VCaP (cell line): ENCODE data around the gene MTX3.

Experiments used
- H3K27ac ChIP-seq: fragments of 450-650 bp; 2 replicates; pipeline ENCODE4 v1.5.1; 2017
- TF ChIP-seq, protein P1 (sequence below): fragments of 450-650 bp; conservative IDR thresholded peaks from 2 replicates; pipeline ENCODE4 v1.5.1; 2017; ENCODE audit warnings: mild to moderate bottlenecking, moderate library complexity

MTX3 gene

DNA sequence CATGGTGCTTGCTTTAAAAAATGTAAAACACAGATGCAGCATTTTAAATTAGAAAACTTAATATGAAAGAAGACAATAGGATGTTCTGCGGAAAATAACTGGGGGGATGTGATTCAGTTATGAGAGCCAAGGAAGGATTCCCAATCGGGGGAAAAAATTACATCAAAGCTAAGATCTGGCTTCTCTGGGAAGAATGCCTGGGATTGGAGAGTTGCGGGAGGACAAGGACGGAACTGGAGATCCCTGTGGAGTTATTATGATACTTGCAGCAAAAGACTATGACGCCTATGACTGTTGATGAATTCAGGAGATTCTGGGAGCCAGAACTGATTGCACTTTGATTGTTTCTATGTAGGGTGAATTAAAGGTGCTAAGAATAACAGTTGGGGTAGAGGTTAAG, 24.6 kb downstream of the MTX3 start:
- H3K27ac ChIP-seq, result no peak overlapping the region
- TF ChIP-seq, protein P1, sequence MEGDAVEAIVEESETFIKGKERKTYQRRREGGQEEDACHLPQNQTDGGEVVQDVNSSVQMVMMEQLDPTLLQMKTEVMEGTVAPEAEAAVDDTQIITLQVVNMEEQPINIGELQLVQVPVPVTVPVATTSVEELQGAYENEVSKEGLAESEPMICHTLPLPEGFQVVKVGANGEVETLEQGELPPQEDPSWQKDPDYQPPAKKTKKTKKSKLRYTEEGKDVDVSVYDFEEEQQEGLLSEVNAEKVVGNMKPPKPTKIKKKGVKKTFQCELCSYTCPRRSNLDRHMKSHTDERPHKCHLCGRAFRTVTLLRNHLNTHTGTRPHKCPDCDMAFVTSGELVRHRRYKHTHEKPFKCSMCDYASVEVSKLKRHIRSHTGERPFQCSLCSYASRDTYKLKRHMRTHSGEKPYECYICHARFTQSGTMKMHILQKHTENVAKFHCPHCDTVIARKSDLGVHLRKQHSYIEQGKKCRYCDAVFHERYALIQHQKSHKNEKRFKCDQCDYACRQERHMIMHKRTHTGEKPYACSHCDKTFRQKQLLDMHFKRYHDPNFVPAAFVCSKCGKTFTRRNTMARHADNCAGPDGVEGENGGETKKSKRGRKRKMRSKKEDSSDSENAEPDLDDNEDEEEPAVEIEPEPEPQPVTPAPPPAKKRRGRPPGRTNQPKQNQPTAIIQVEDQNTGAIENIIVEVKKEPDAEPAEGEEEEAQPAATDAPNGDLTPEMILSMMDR, result no peak

DNA sequence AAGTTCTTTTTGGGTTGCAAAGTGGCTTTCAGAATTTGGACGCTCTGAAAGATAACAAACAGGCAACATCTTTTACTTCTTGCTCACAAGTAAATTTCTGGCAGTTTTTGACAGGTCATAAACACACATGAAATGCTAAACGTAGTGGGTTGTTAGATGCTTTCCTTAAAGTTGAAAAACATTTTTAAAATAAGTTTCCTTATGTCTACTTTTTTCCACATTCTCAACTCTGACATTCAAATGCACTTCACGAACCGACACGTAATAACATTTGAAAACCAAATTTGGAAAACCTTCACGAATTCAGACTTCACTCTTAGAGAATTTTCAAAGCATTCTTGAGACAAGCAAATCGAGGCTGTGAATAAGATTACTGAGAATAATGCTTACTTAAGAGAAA, 26.9 kb downstream of the MTX3 start:
- no peak overlapping the region for H3K27ac ChIP-seq
- TF ChIP-seq, protein P1, result no peak

DNA sequence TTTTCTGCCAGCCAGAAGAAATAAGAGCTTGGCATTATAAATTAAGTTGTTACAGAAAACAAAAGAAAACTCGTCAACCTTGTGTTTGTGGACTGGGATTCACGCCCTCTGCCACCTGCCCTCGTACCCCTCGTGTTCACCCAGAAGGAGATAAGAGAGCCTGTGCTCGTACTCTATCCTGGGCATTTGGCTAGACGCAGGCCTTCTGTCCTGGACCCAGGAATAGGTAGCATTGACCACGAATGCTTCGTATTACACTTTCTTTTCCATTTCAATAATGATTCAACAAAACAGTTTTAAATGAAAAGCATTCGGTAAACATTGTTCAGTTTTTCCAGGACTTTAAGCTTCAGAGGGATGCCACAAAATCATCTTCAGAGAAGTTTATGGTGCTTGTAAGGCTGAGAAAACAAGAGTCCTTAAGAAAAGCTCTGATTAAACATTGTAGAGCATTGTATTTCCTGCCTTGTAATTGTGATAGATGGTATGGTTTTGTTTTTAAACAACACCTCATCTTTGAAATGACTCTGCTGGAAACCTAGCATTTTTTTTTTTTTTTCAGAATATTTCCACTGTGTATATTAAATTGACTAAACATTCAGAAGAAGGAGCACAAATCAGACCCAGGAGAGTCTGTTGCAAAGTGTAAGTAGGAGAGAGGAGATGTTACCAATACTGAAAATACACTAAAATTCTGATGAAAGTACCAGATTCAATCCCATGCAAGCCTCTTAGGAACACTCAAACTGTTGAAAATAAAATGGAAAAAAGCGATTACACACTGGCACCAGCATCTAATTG, 27.6 kb downstream of the MTX3 start:
- TF ChIP-seq, protein P1, result no peak
- H3K27ac ChIP-seq, result no peak overlapping the region

DNA sequence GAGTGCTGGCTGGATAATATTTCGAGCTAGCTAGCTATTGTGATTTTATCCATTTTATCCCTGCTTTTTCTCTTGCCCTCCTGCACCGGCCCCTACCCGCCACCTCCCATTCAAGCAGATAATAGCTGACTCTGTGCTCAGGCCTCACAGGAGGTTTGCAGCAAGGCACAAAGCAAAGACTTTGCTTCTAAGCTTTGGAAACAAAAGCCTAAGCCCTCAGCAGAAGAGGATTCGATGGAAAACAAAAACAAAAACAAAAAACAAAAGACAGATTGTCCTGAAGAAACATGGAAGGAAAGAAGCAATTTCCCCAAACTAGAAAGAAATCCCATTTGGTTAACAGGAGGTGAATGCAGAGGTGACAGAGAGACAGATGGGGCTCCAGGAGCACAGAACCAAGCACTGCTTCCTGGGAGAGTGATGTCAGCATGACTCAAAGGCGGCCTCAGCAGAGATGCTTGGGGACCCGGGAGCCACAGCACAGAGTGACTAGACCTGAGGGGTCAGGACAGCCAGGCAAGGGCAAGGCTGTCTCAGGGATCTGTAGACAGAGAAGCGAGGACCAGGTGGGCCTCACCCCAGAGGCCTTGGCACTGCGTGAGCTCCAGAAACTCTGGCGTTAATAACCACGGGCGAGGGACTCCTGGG, 28.4 kb downstream of the MTX3 start:
- TF ChIP-seq, protein P1, result no peak
- no peak overlapping the region for H3K27ac ChIP-seq

DNA sequence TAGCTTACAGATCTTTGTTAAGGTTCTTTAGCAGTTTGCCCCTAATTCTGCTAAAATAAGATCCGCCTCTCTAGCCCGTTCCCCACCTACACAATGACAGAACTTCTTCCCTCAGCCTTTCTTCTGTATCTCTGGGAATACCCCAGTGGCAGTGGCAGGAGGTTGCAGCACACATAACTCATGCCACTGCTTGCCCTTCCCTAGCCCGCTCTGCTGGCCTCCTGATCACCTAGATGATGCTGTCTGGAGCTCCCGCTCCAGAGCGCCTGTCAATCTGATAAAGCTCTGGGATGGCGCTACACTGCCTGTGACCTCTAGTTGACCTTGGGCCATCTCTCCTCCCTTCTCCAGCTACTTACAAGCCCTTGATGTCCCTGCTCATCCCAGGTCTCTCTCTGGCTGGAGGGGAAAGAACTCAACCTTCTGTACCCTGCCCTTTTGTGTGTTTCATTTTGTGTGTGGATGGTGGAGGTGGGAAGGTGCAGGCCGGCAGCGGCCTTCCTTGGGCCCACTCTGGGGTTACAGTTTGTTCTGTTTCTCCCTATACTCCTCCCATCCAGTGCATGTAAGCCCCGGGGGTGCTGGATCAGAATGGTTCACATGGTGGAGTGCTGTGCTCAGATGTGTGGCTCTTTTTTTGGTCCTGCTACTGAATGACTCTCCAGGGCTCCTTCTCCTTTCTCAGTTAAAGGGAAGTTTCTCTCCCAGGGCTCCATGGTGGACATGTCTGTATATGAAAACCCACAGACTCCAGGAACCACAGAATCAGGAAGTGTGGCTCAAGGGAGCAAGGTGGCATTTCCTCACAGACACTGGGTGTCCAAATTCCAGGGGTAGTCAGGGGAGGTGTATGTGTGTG, 29.1 kb downstream of the MTX3 start:
- no peak overlapping the region for H3K27ac ChIP-seq
- TF ChIP-seq, protein P1, result no peak

DNA sequence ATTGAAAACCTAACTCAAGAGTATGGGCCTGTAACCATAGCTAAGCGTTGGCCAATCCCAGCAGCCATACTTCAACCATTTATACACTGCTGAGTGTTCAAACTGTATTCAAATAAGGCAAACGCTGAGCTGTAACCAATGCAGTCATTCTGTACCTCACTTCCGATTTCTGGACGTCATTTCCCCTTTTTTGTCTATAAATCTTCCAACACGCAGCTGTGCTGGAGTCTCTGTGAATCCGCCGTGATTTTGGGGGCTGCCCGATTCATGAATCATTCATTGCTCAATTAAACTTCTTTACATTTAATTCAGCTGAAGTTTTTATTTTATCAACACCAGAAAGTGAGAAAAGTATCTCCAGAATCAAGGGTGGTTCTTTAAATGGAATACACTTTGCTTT, 31.7 kb downstream of the MTX3 start:
- H3K27ac ChIP-seq, result no peak overlapping the region
- TF ChIP-seq, protein P1, result no peak

DNA sequence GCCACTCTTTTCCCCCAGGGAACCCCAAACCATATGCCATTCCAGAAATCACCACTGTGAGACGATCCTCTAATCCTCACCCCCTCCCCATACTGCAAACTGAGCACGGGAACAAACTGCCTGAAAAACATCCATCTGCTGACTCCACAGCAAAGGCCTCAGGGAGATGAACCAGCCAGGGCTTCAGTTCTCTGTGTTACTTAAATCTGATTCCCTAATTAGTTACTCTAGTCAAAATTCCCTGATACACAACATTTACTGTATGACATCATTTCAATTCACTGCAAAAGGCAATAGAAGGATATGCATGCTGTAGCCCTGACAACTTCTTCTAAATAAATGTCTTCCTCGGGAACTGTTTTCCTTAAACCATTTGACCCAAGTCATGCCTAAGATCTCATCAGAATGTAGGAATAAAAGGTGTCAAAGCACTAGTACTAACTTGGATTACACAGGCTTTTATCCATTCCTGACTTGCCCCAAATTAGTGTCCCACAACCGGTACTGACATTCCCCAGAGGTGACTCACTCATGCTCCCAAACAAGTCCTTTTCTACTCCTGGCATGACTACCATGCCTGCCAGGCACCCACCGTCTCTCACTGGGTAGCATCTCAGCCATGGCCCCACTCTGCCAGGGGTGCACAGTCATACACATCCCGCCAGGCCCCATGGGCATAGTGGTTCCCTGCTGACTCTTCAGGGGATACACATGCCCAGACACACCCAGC, 35.0 kb downstream of the MTX3 start:
- TF ChIP-seq, protein P1, result no peak
- no peak overlapping the region for H3K27ac ChIP-seq
